K562 (cell line): ENCODE measurements around the gene ZNF74. TPM values are rescaled to one million over a fixed set of nuclear protein-coding genes. Genes with fewer than 3 reads are reported as not detected.

Experiments
- MTA1 ChIP-seq: fragments of 450-650 bp; IDR thresholded peaks from 2 replicates; pipeline ENCODE4 v1.6.1; 2017; ENCODE audit warnings: borderline replicate concordance
- MTF1 ChIP-seq: fragments of 250-450 bp; sonication (Bioruptor Pico); IDR thresholded peaks from 2 replicates; pipeline ENCODE4 v1.9.0; 2021; ENCODE audit warnings: moderate library complexity, mild to moderate bottlenecking, inconsistent platforms, borderline replicate concordance
- MYBL2 ChIP-seq, 2 experiments: fragments of 450-650 bp in 1 of 2; sonication (generic) in 1 of 2; formaldehyde crosslinking in 1 of 2; IDR thresholded peaks; 2 replicates each; pipeline versions ENCODE4 v1.6.1 to v1.8.1; 2017 to 2022; ENCODE audit warnings: borderline replicate concordance in 1 of 2, inconsistent platforms in 1 of 2, low read depth in 1 of 2, mild to moderate bottlenecking in 1 of 2, missing genetic modification reagents in 1 of 2, moderate library complexity in 1 of 2
- NR1H2 ChIP-seq: sonication (generic); formaldehyde crosslinking; IDR thresholded peaks from 2 replicates; pipeline ENCODE4 v1.4.0; 2020; ENCODE audit warnings: mild to moderate bottlenecking, missing genetic modification reagents
- PCBP1 ChIP-seq: fragments of 200-400 bp; formaldehyde crosslinking; IDR thresholded peaks from 2 replicates; pipeline ENCODE4 v1.6.1; 2018; ENCODE audit warnings: mild to moderate bottlenecking, low read depth, low read length; ENCODE audit not compliant: poor library complexity, severe bottlenecking
- PHB ChIP-seq: fragments of 250-450 bp; sonication (Bioruptor Pico); IDR thresholded peaks from 2 replicates; pipeline ENCODE4 v1.5.0; 2021
- POLR2A ChIP-seq: fragments of 450-650 bp; conservative IDR thresholded peaks from 2 replicates; pipeline ENCODE4 v1.6.1; 2016
- PRMT5 ChIP-seq: sonication (generic); formaldehyde crosslinking; IDR thresholded peaks from 2 replicates; pipeline ENCODE4 v1.5.0; 2020; ENCODE audit warnings: missing genetic modification reagents
- RBBP5 ChIP-seq: fragments of 200-600 bp; sonication (generic); IDR thresholded peaks from 2 replicates; pipeline ENCODE4 v1.6.1; 2012; ENCODE audit warnings: borderline replicate concordance, mild to moderate bottlenecking, low read length, control low read depth, inconsistent platforms; ENCODE audit not compliant: insufficient read depth, poor library complexity, severe bottlenecking
- RBM22 ChIP-seq: fragments of 200-400 bp; formaldehyde crosslinking; IDR thresholded peaks from 2 replicates; pipeline ENCODE4 v1.6.1; 2018; ENCODE audit warnings: low read length, low read depth; ENCODE audit not compliant: poor library complexity, severe bottlenecking
- TAF7 ChIP-seq: fragments of 450-650 bp; IDR thresholded peaks from 2 replicates; pipeline ENCODE4 v1.6.1; 2016; ENCODE audit warnings: missing genetic modification characterization, missing compliant biosample characterization
- TRIM24 ChIP-seq, 2 experiments: fragments of 450-650 bp; IDR thresholded peaks; 2 replicates each; pipeline ENCODE4 v1.6.1; 2016
- ZNF124 ChIP-seq: sonication (generic); formaldehyde crosslinking; IDR thresholded peaks from 2 replicates; pipeline ENCODE4 v1.8.1; 2022; ENCODE audit warnings: missing genetic modification reagents
- ZNF140 ChIP-seq: fragments of 250-450 bp; sonication (Bioruptor Pico); IDR thresholded peaks from 2 replicates; pipeline ENCODE4 v1.8.0; 2021; ENCODE audit warnings: moderate library complexity, mild to moderate bottlenecking, inconsistent platforms
- ZNF324 ChIP-seq: fragments of 250-450 bp; sonication (Bioruptor Pico); IDR thresholded peaks from 2 replicates; pipeline ENCODE4 v1.4.0; 2020; ENCODE audit warnings: mild to moderate bottlenecking
- polyA plus RNA-seq, 8 experiments: library from polyadenylated mRNA; depleted of rRNA in 4 of 8; stranded (reverse) in 5 of 8; unstranded in 3 of 8; fragments of >200 nt; fragmentation: Nextera tagmentation in 2 of 8; fragmentation: Illumina TruSeq in 1 of 8; extraction: Ambion mirVana in 2 of 8; extraction: Trizol in 1 of 8; gene quantifications; 2 replicates each; pipeline versions ENCODE4 v1.2.1 to v1.2.3, GENCODE V29; 2011 to 2014; ENCODE audit warnings: inconsistent platforms in 1 of 8, missing spikeins in 1 of 8
- total RNA-seq, 7 experiments: library from RNA; depleted of rRNA in 6 of 7; stranded (reverse); fragments of >200 nt in 6 of 7; fragmentation: Illumina TruSeq in 2 of 7; extraction: Trizol in 2 of 7; gene quantifications; 2 replicates each; pipeline versions ENCODE4 v1.2.1 to v1.2.3, GENCODE V29; 2011 to 2021; ENCODE audit warnings: low replicate concordance in 1 of 7
- TF ChIP-seq, protein P1 (sequence below): fragments of 450-650 bp; conservative IDR thresholded peaks from 2 replicates; pipeline ENCODE4 v1.6.1; 2016; ENCODE audit warnings: missing genetic modification characterization, low read depth, mild to moderate bottlenecking, missing compliant biosample characterization, moderate library complexity
- TF ChIP-seq, protein P2 (sequence below): fragments of 250-450 bp; sonication (Bioruptor Pico); IDR thresholded peaks from 2 replicates; pipeline ENCODE4 v1.4.0; 2020; ENCODE audit warnings: borderline replicate concordance
- TF ChIP-seq, protein P3 (sequence below): fragments of 250-450 bp; sonication (Bioruptor Pico); IDR thresholded peaks from 2 replicates; pipeline ENCODE4 v1.8.0; 2022; ENCODE audit warnings: moderate library complexity, mild to moderate bottlenecking, inconsistent platforms
- TF ChIP-seq, protein P4 (sequence below): fragments of 250-450 bp; sonication (Bioruptor Pico); IDR thresholded peaks from 2 replicates; pipeline ENCODE4 v1.9.0; 2021; ENCODE audit warnings: mild to moderate bottlenecking, inconsistent platforms
- TF ChIP-seq, protein P5 (sequence below): sonication (generic); formaldehyde crosslinking; IDR thresholded peaks from 2 replicates; pipeline ENCODE4 v1.8.1; 2022; ENCODE audit warnings: missing genetic modification reagents

ZNF74 gene
- total and polyA plus RNA-seq, 9 of the 15 experiments (the other 6 are each of a cell fraction or from before 2014, with no cell fraction given): 2.4 to 53.5 (median 31.5) TPM

DNA sequence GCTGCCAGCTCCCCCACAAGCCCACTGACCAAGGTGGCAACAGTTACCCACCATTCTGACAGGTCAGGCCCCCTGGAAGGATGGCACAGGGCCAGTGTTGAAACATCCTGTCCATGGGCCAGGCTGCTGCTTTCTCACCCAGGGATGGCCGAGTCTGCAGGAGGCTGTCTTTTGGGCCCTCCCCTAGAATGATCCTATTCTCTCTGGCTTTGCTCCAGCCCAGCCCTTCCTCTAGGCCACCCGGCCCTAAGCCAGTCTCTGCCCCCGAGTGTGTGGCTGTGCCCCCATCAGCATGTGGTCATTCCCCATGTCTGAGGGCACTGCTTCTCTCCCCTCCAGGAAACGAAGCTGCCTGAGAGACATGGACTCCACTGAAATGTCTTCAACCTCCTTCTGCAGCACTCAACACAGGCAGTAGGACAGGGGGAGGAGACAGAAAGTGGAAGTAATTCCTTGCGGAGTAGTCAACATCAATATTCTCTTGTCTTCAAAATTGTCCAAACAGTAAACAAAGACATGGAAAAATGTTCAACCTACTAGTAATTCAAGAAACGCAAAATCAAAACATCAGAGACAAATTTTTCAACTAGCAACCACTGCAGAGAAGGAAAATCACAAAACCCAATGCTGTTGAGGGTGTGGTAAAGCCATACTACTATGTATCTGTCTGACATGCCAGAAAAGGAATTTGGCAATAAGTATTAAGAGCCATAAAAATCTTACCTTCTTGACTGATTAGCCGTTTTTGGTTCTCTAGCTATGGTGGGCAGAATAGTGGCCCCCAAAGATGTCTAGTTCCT, 48.7 kb downstream of the ZNF74 start (continued):
- TF ChIP-seq ZNF324 (CRISPR knock-in tag) (no peak), ZNF140 (CRISPR knock-in tag) (no peak), RBM22 (no peak), ZNF124 (CRISPR knock-in tag) (peak; percentile 27; the same call in 1 of the 2 replicates), MYBL2 (IDR thresholded peaks at IDR 0.05; ENCODE audit: low read depth) (no peak), MYBL2 (CRISPR knock-in tag; IDR thresholded peaks at IDR 0.05; ENCODE audit: borderline replicate concordance) (peak; percentile 80; the same call in 1 of the 2 replicates), RBBP5 (no peak), POLR2A (no peak), NR1H2 (CRISPR knock-in tag) (no peak), TAF7 (tag) (no peak), TRIM24 (IDR thresholded peaks at IDR 0.05) (no peak), PRMT5 (CRISPR knock-in tag) (no peak), MTA1 (no peak), PHB (CRISPR knock-in tag) (peak; percentile 39; the same call in 1 of the 2 replicates), MTF1 (CRISPR knock-in tag) (no peak), PCBP1 (no peak)
- TF ChIP-seq, protein P1, sequence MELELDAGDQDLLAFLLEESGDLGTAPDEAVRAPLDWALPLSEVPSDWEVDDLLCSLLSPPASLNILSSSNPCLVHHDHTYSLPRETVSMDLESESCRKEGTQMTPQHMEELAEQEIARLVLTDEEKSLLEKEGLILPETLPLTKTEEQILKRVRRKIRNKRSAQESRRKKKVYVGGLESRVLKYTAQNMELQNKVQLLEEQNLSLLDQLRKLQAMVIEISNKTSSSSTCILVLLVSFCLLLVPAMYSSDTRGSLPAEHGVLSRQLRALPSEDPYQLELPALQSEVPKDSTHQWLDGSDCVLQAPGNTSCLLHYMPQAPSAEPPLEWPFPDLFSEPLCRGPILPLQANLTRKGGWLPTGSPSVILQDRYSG (tag): no peak
- TF ChIP-seq, protein P2, sequence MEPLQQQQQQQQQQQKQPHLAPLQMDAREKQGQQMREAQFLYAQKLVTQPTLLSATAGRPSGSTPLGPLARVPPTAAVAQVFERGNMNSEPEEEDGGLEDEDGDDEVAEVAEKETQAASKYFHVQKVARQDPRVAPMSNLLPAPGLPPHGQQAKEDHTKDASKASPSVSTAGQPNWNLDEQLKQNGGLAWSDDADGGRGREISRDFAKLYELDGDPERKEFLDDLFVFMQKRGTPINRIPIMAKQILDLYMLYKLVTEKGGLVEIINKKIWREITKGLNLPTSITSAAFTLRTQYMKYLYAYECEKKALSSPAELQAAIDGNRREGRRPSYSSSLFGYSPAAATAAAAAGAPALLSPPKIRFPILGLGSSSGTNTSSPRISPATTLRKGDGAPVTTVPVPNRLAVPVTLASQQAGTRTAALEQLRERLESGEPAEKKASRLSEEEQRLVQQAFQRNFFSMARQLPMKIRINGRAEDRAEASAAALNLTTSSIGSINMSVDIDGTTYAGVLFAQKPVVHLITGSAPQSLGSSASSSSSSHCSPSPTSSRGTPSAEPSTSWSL (CRISPR knock-in tag): 0 out of 2 replicates have a peak, but pooled peaks have one; percentile 83
- TF ChIP-seq, protein P3, sequence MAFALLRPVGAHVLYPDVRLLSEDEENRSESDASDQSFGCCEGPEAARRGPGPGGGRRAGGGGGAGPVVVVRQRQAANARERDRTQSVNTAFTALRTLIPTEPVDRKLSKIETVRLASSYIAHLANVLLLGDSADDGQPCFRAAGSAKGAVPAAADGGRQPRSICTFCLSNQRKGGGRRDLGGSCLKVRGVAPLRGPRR (CRISPR knock-in tag): peak; percentile 71; the same call in 1 of the 2 replicates
- TF ChIP-seq, protein P4, sequence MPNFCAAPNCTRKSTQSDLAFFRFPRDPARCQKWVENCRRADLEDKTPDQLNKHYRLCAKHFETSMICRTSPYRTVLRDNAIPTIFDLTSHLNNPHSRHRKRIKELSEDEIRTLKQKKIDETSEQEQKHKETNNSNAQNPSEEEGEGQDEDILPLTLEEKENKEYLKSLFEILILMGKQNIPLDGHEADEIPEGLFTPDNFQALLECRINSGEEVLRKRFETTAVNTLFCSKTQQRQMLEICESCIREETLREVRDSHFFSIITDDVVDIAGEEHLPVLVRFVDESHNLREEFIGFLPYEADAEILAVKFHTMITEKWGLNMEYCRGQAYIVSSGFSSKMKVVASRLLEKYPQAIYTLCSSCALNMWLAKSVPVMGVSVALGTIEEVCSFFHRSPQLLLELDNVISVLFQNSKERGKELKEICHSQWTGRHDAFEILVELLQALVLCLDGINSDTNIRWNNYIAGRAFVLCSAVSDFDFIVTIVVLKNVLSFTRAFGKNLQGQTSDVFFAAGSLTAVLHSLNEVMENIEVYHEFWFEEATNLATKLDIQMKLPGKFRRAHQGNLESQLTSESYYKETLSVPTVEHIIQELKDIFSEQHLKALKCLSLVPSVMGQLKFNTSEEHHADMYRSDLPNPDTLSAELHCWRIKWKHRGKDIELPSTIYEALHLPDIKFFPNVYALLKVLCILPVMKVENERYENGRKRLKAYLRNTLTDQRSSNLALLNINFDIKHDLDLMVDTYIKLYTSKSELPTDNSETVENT (CRISPR knock-in tag): 0 out of 2 replicates have a peak, but pooled peaks have one; percentile 6
- TF ChIP-seq, protein P5, sequence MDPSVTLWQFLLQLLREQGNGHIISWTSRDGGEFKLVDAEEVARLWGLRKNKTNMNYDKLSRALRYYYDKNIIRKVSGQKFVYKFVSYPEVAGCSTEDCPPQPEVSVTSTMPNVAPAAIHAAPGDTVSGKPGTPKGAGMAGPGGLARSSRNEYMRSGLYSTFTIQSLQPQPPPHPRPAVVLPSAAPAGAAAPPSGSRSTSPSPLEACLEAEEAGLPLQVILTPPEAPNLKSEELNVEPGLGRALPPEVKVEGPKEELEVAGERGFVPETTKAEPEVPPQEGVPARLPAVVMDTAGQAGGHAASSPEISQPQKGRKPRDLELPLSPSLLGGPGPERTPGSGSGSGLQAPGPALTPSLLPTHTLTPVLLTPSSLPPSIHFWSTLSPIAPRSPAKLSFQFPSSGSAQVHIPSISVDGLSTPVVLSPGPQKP (CRISPR knock-in tag): 0 out of 2 replicates have a peak, but pooled peaks have one; percentile 88
